ENCODE results near the gene NKAIN4. TPM values are rescaled to one million over a fixed set of nuclear protein-coding genes. Genes with fewer than 3 reads are reported as not detected.
A peak's percentile ranks its signal among the peaks of the same experiment; 100 is the strongest.

The NKAIN4 gene
- total and polyA plus RNA-seq, 7 experiments from 2014 or later = not detected

DNA sequence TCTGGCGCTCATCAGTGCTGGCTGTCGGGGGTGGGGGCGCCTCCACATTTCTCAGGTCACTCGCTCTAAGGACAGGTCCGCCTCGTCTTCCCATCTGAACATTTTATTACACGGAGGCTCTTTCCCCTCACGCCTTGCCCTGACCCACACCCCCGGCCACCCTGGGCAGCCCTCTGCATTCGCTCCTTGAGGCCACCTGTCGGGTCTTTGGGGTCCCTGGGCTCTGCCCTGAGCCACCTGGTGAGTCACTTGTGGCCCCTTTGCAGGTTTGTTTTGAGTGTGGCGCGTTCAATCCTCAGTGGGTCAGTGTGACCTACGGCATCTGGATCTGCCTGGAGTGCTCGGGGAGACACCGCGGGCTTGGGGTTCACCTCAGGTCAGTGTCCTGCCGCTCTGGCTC is 21.6 kb upstream of the NKAIN4 start:
- no peak overlapping the region for H3K27ac Mint-ChIP-seq
- H3K9me3 Mint-ChIP-seq = no peaks in the 10 kb centered on the region
- DNase-seq (no peak), ATAC-seq (no peak)
- peaks cover 0 to 4% (median 2%) of the 10 kb centered on the region in 5 donors for H3K36me3 Mint-ChIP-seq
- H3K27me3 Mint-ChIP-seq = peaks cover 0 to 7% (median 0%) of the 10 kb centered on the region in 5 donors
- Histone ChIP-seq H3K4me1 (ENCODE audit: control insufficient read depth in 2 of 2, insufficient read depth in 2 of 2, low read length in 2 of 2) (peaks cover 10 to 22% of the 10 kb centered on the region in 2 donors), H3K9me3 (ENCODE audit: control insufficient read depth in 2 of 3, low read length in 3 of 3) (no peaks in the 10 kb centered on the region), H3K4me3 (ENCODE audit: low read length) (no peak overlapping the region), H3K27me3 (ENCODE audit: control insufficient read depth in 2 of 2, insufficient read depth in 2 of 2, low read length in 2 of 2) (no peaks in the 10 kb centered on the region), H3K27ac (ENCODE audit: low read depth, low read length) (no peak overlapping the region), H3K36me3 (ENCODE audit: control insufficient read depth in 2 of 3, insufficient read depth in 3 of 3, low read length in 3 of 3) (peaks cover 3 to 55% (median 7%) of the 10 kb centered on the region in 3 experiments)
- peaks cover 20 to 35% (median 27%) of the 10 kb centered on the region in 7 donors for H3K4me1 Mint-ChIP-seq
- ChIA-PET POLR2A (no interaction called here), CTCF (no interaction called here)
- intact Hi-C loops (cut with micrococcal nuclease) = no loop called here
- peak overlapping the region in 2 of 10 donors; percentile 56 to 62 for H3K4me3 Mint-ChIP-seq

GRCh38 chr20:63274381-63275228 is 20.3 kb upstream of the NKAIN4 start:
- POLR2A ChIA-PET = interaction anchor here (0.9 kb wide), 1 partner anchor 50 kb away, joined by 3 read pairs; no protein-coding TSS in a partner anchor

DNA sequence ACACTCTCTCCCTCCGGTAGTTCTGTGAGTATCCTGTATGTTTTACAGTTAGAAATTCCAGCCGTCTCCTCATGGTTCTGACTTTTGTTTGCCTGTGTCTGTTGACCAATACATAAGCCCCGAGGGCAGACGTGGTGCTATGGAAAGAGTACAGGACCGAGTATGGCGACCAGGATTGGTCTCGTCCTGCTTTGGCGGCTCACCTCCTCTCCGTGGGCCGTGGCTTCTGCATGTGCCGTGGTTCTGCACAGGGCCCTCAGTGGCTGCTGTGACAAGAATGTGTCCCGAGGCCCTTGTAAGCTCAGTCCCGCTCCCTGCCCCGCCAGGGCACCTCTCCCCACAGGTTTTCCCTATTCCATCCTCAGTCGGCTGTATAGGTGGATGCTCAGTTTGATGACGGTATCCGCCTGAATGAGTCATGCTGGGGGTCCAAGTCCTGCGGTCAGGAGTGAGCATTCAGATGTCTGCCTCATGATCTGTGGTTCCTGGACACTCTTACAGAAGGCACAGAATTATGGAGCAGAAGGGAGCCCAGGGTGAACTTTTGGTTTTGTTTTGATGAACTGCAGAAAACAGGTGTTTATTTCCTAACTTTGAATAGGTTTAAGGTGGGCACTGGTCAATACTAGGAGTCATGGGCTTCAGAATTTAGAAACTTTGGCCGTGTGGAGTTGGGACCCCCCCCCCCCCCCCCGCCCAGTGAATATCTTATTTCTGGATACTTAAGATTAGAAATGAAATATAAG is 19.5 kb upstream of the NKAIN4 start:
- CTCF ChIA-PET = interaction anchor here (2.0 kb wide), 1 partner anchor 50 kb away, joined by 9 read pairs; no protein-coding TSS in a partner anchor
- Mint-ChIP-seq H3K27ac (peak overlapping the region; percentile 52 to 95 (median 89)), H3K9me3 (no peaks in the 10 kb centered on the region), H3K4me1 (peaks cover 20 to 38% (median 28%) of the 10 kb centered on the region in 7 donors), H3K27me3 (peaks cover 0 to 9% (median 0%) of the 10 kb centered on the region in 5 donors), H3K4me3 (peak overlapping the region; percentile 83 to 94 (median 90)), H3K36me3 (no peaks in the 10 kb centered on the region)
- peaks cover 3 to 35% (median 3%) of the 10 kb centered on the region in 3 experiments for H3K36me3 ChIP-seq (ENCODE audit: control insufficient read depth in 2 of 3, insufficient read depth in 3 of 3, low read length in 3 of 3)
- no peaks in the 10 kb centered on the region for H3K9me3 ChIP-seq (ENCODE audit: control insufficient read depth in 2 of 3, low read length in 3 of 3)
- ATAC-seq (no peak), DNase-seq (no peak)
- peak overlapping the region; percentile 81 for H3K27ac ChIP-seq (ENCODE audit: low read depth, low read length)
- peaks cover 10 to 22% of the 10 kb centered on the region in 2 donors for H3K4me1 ChIP-seq (ENCODE audit: control insufficient read depth in 2 of 2, insufficient read depth in 2 of 2, low read length in 2 of 2)
- intact Hi-C loops (cut with micrococcal nuclease) = loop anchor here (2.0 to 5.0 kb wide), 4 partner anchors 17 to 698 kb away; partner anchors contain the start of genes GMEB2 (in 1 of the 2) and OGFR (in 1 of the 2)
- H3K4me3 ChIP-seq (ENCODE audit: low read length) = peak overlapping the region; percentile 53
- no peaks in the 10 kb centered on the region for H3K27me3 ChIP-seq (ENCODE audit: control insufficient read depth in 2 of 2, insufficient read depth in 2 of 2, low read length in 2 of 2)
- POLR2A ChIA-PET = no interaction called here

More at GRCh38 chr20:63274381-63275228, 20.3 kb upstream of the NKAIN4 start:
- intact Hi-C loops (cut with micrococcal nuclease) = loop anchor here (5.0 kb wide), 2 partner anchors 472 to 698 kb away; partner anchors contain the start of gene OGFR (in 1 of the 2)
- DNase-seq (no peak), ATAC-seq (no peak)
- Histone ChIP-seq H3K27ac (ENCODE audit: low read depth, low read length) (no peak overlapping the region), H3K4me3 (ENCODE audit: low read length) (no peak overlapping the region), H3K36me3 (ENCODE audit: control insufficient read depth in 2 of 3, insufficient read depth in 3 of 3, low read length in 3 of 3) (peaks cover 3 to 43% (median 7%) of the 10 kb centered on the region in 3 experiments), H3K27me3 (ENCODE audit: control insufficient read depth in 2 of 2, insufficient read depth in 2 of 2, low read length in 2 of 2) (no peaks in the 10 kb centered on the region), H3K9me3 (ENCODE audit: control insufficient read depth in 2 of 3, low read length in 3 of 3) (no peaks in the 10 kb centered on the region), H3K4me1 (ENCODE audit: control insufficient read depth in 2 of 2, insufficient read depth in 2 of 2, low read length in 2 of 2) (peaks cover 10 to 22% of the 10 kb centered on the region in 2 donors)
- H3K27ac Mint-ChIP-seq = peak overlapping the region in 3 of 9 donors; percentile 45 to 52 (median 49)
- CTCF ChIA-PET = no interaction called here
- H3K9me3 Mint-ChIP-seq = no peaks in the 10 kb centered on the region
- H3K36me3 Mint-ChIP-seq = peaks cover 0 to 2% (median 0%) of the 10 kb centered on the region in 5 donors
- H3K4me1 Mint-ChIP-seq = peaks cover 20 to 38% (median 28%) of the 10 kb centered on the region in 7 donors
- peak overlapping the region; percentile 32 to 83 (median 61) for H3K4me3 Mint-ChIP-seq
- H3K27me3 Mint-ChIP-seq = peaks cover 0 to 9% (median 0%) of the 10 kb centered on the region in 5 donors

DNA sequence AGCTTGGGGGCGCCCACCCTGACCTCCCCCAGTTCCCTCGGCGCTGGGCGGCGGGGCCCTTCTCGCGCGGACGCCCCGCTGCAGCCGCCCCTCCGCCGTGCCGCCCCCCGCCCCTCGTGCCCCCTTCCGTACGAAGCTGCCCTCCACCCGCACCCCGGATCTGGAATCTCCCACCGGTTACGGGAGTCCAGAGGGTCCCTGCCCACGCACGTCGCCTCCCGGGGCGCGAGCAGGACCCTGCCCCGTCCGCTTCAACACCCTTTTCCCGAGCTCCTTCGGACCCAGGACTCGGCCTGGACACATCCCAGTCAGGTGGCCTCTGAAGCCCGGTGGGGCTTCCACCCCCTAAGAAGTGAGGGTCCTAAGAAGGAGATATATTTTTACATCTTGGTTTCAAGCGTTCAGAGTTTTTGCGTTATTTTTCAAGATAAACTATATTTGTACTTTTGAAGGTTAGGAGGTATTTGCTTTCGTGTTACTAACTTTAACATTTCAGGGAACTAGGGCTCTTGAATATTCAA is 18.9 kb upstream of the NKAIN4 start:
- Mint-ChIP-seq H3K27me3 (peaks cover 0 to 9% (median 0%) of the 10 kb centered on the region in 5 donors), H3K27ac (peak overlapping the region; percentile 52 to 95 (median 89)), H3K4me3 (peak overlapping the region; percentile 83 to 94 (median 90)), H3K9me3 (no peaks in the 10 kb centered on the region), H3K4me1 (peaks cover 20 to 38% (median 28%) of the 10 kb centered on the region in 7 donors), H3K36me3 (no peaks in the 10 kb centered on the region)
- no peaks in the 10 kb centered on the region for H3K27me3 ChIP-seq (ENCODE audit: control insufficient read depth in 2 of 2, insufficient read depth in 2 of 2, low read length in 2 of 2)
- no peaks in the 10 kb centered on the region for H3K9me3 ChIP-seq (ENCODE audit: control insufficient read depth in 2 of 3, low read length in 3 of 3)
- H3K4me1 ChIP-seq (ENCODE audit: control insufficient read depth in 2 of 2, insufficient read depth in 2 of 2, low read length in 2 of 2) = peaks cover 10 to 22% of the 10 kb centered on the region in 2 donors
- DNase-seq (no peak), ATAC-seq (no peak)
- ChIA-PET POLR2A (interaction anchor here (1.5 kb wide), 1 partner anchor 8 kb away, joined by 4 read pairs; no protein-coding TSS in a partner anchor), CTCF (interaction anchor here (2.0 kb wide), 1 partner anchor 50 kb away, joined by 9 read pairs; no protein-coding TSS in a partner anchor)
- intact Hi-C loops (cut with micrococcal nuclease) = loop anchor here (2.0 to 5.0 kb wide), 4 partner anchors 18 to 699 kb away; partner anchors contain the start of genes GMEB2 (in 1 of the 2) and OGFR (in 1 of the 2)
- H3K36me3 ChIP-seq (ENCODE audit: control insufficient read depth in 2 of 3, insufficient read depth in 3 of 3, low read length in 3 of 3) = peaks cover 0 to 28% (median 0%) of the 10 kb centered on the region in 3 experiments
- H3K4me3 ChIP-seq (ENCODE audit: low read length) = peak overlapping the region; percentile 53
- H3K27ac ChIP-seq (ENCODE audit: low read depth, low read length) = peak overlapping the region; percentile 81

DNA sequence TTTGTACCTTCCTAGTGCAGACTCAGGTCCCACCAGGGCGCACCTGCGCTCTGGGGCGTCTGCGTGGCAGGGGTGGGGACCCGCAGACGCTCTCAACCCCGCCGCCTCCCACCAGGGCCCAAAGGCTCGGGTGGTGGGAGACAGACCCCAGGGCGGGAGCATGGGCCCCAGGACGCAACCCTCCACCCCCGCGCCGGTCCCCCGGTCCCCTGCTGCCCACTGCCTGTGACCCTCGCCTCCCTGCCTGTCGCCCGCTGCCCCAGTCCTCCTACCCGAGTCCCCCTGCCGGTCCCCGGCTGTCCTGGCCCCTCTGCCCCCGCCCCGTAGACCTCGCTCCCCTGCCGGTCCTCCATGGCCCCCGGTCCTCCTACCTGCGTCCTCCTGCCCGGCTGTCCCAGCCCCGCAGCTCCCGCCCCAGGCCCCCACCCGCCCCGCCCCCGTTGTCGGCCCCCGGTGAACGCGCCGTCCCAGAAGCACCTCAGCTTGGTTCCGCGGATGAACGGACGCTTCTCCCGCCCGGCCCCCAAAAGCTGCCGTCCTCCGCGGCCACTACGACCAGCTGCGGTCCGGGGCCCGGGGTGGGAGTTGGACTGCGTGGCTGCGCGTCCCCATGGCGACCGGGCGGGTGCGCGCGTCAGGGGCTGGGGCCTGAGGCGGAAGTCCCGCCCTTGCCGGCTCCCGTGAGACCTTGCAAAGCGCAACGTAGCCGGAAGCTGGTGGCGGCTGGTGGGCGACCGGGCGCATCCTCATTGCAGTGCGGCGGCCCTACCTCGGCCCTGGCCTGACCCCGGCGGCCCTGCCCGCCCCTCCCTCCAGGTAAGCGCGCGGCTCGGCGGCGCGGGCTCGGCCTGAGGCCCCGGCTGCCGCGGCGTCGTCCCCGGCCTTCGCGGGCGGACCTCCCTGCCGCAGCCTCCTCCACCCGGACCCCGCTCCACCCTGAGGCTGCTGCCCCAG is 18.1 kb upstream of the NKAIN4 start, which contains the start of gene ARFGAP1:
TSS of gene ARFGAP1 (plus strand) at position 709 of the 954 bp plus-strand sequence. CDS start 2,768 bp downstream, outside the sequence.
- ATAC-seq = peak; percentile 97
- no peaks in the 10 kb centered on the region for H3K9me3 Mint-ChIP-seq
- H3K4me3 Mint-ChIP-seq = peak within 1 kb of the TSS; percentile 83 to 94 (median 90)
- peaks cover 0 to 9% (median 0%) of the 10 kb centered on the region in 5 donors for H3K27me3 Mint-ChIP-seq
- Histone ChIP-seq H3K36me3 (ENCODE audit: control insufficient read depth in 2 of 3, insufficient read depth in 3 of 3, low read length in 3 of 3) (peaks cover 0 to 21% (median 0%) of the 10 kb centered on the region in 3 experiments), H3K27ac (ENCODE audit: low read depth, low read length) (peak within 1 kb of the TSS; percentile 81), H3K4me1 (ENCODE audit: control insufficient read depth in 2 of 2, insufficient read depth in 2 of 2, low read length in 2 of 2) (peaks cover 10 to 22% of the 10 kb centered on the region in 2 donors), H3K4me3 (ENCODE audit: low read length) (peak within 1 kb of the TSS; percentile 53), H3K9me3 (ENCODE audit: control insufficient read depth in 2 of 3, low read length in 3 of 3) (no peaks in the 10 kb centered on the region), H3K27me3 (ENCODE audit: control insufficient read depth in 2 of 2, insufficient read depth in 2 of 2, low read length in 2 of 2) (no peaks in the 10 kb centered on the region)
- ChIA-PET POLR2A (interaction anchor here (0.7 to 1.5 kb wide), 4 partner anchors 9 to 393 kb away, joined by 3 to 4 read pairs (median 3); no protein-coding TSS in a partner anchor), CTCF (interaction anchor here (2.0 kb wide), 1 partner anchor 49 kb away, joined by 9 read pairs; no protein-coding TSS in a partner anchor)
- DNase-seq = peak; percentile 73 to 91 (median 85)
- H3K4me1 Mint-ChIP-seq = peaks cover 20 to 38% (median 28%) of the 10 kb centered on the region in 7 donors
- intact Hi-C loops (cut with micrococcal nuclease) = loop anchor here (1.0 to 5.0 kb wide), 5 partner anchors 18 to 700 kb away; partner anchors contain the start of genes YTHDF1 (in 2 of the 2), GMEB2 (in 1 of the 2) and OGFR (in 1 of the 2)
- H3K36me3 Mint-ChIP-seq = no peaks in the 10 kb centered on the region
- H3K27ac Mint-ChIP-seq = peak within 1 kb of the TSS; percentile 52 to 95 (median 89)
